SK-N-SH (cell line): Measurements from ENCODE around the gene MET. TPM values are rescaled to one million over a fixed set of nuclear protein-coding genes. Genes with fewer than 3 reads are reported as not detected.
"Not testable (repeated sequence)": the region's sequence is repeated elsewhere in the genome, so short reads cannot be mapped to it uniquely, and the experiment has no call there.

Experiments
- CTCF ChIA-PET: fragments of 300-600, 350-600 bp; formaldehyde crosslinking; extraction: SDS; loops from one replicate; lab custom pipeline; 2021; lab: Yijun Ruan, JAX
- POLR2A ChIA-PET: fragments of 350-600 bp; sonication (Branson Sonifier 250); formaldehyde crosslinking; extraction: SDS; loops from one replicate; lab custom pipeline; 2020; ENCODE audit warnings: antibody characterized with exemption, inconsistent platforms; lab: Yijun Ruan, JAX
- DNase-seq: peaks from one replicate; pipeline ENCODE4 v3.0.0; 2012
- H2AFZ ChIP-seq: fragments of 200-600 bp; sonication (generic); 2 replicates; pipeline ENCODE4 v1.8.1; 2016; ENCODE audit warnings: antibody characterized with exemption, mild to moderate bottlenecking, low read depth
- H3F3A ChIP-seq: fragments of 200-600 bp; sonication (generic); replicated peaks from 2 replicates; pipeline ENCODE3; 2016; ENCODE audit warnings: antibody characterized with exemption, mild to moderate bottlenecking; ENCODE audit not compliant: insufficient read depth
- H3K27ac ChIP-seq, 2 experiments: fragments of 200-500 bp in 1 of 2; fragments of 200-600 bp in 1 of 2; sonication (Bioruptor generic) in 1 of 2; sonication (generic), shearing (Covaris generic) in 1 of 2; 2 replicates each; pipeline versions ENCODE4 v1.5.1 to v1.6.1; 2014 to 2016; ENCODE audit warnings: low read depth in 2 of 2, inconsistent platforms in 1 of 2, low read length in 1 of 2, mild to moderate bottlenecking in 1 of 2, mixed read lengths in 1 of 2
- H3K27me3 ChIP-seq: fragments of 200-600 bp; sonication (generic), shearing (Covaris generic); 2 replicates; pipeline ENCODE4 v1.6.1; 2016; ENCODE audit warnings: mixed run types; ENCODE audit not compliant: insufficient read depth
- H3K36me3 ChIP-seq, 2 experiments: fragments of 200-500 bp in 1 of 2; fragments of 200-600 bp in 1 of 2; sonication (Bioruptor generic) in 1 of 2; sonication (generic) in 1 of 2; replicated peaks in 1 of 2; 2 replicates each; pipeline versions ENCODE3 to v1.5.1; 2014 to 2016; ENCODE audit warnings: low read length in 1 of 2, mild to moderate bottlenecking in 1 of 2; ENCODE audit not compliant: insufficient read depth in 2 of 2, control insufficient read depth in 1 of 2
- H3K4me1 ChIP-seq, 2 experiments: fragments of 200-500 bp in 1 of 2; fragments of 200-600 bp in 1 of 2; sonication (Bioruptor generic) in 1 of 2; sonication (generic), shearing (Covaris generic) in 1 of 2; 2 replicates each; pipeline versions ENCODE4 v1.5.1 to v1.6.1; 2014 to 2016; ENCODE audit warnings: low read depth in 1 of 2, low read length in 1 of 2, mixed run types in 1 of 2; ENCODE audit not compliant: insufficient read depth in 2 of 2, control insufficient read depth in 1 of 2
- H3K4me2 ChIP-seq: fragments of 200-600 bp; sonication (generic), shearing (Covaris generic); 2 replicates; pipeline ENCODE4 v1.6.1; 2017; ENCODE audit warnings: mixed run types
- H3K4me3 ChIP-seq, 2 experiments: fragments of 200-500 bp in 1 of 2; fragments of 200-600 bp in 1 of 2; sonication (Bioruptor generic) in 1 of 2; sonication (generic), shearing (Covaris generic) in 1 of 2; 2 replicates each; pipeline versions ENCODE4 v1.5.1 to v1.8.1; 2014 to 2016; ENCODE audit warnings: low read depth in 2 of 2, inconsistent platforms in 1 of 2, low read length in 1 of 2, mild to moderate bottlenecking in 1 of 2, mixed read lengths in 1 of 2, moderate library complexity in 1 of 2
- H3K79me2 ChIP-seq: fragments of 200-600 bp; sonication (generic); 2 replicates; pipeline ENCODE4 v1.8.1; 2017; ENCODE audit warnings: mild to moderate bottlenecking; ENCODE audit not compliant: insufficient read depth
- H3K9ac ChIP-seq: fragments of 200-600 bp; sonication (generic); 2 replicates; pipeline ENCODE4 v1.6.1; 2017; ENCODE audit warnings: mixed run types
- H3K9me2 ChIP-seq: fragments of 200-600 bp; sonication (generic); 2 replicates; pipeline ENCODE4 v1.6.1; 2017; ENCODE audit warnings: mixed run types
- H3K9me3 ChIP-seq: fragments of 200-600 bp; sonication (generic); 2 replicates; pipeline ENCODE4 v1.6.1; 2017; ENCODE audit warnings: mixed run types, mild to moderate bottlenecking, moderate library complexity
- H4K20me1 ChIP-seq: fragments of 200-600 bp; sonication (generic); 2 replicates; pipeline ENCODE4 v1.6.1; 2017; ENCODE audit warnings: mild to moderate bottlenecking, mixed run types; ENCODE audit not compliant: insufficient read depth
- EP300 ChIP-seq, 2 experiments: IDR thresholded peaks; 2 replicates each; pipeline versions ENCODE4 v1.4.0 to v1.6.1; 2012; ENCODE audit warnings: borderline replicate concordance in 1 of 2, low read depth in 1 of 2, low read length in 1 of 2
- FOSL2 ChIP-seq: IDR thresholded peaks from 2 replicates; pipeline ENCODE4 v1.4.0; 2012; ENCODE audit warnings: low read depth, mild to moderate bottlenecking, moderate library complexity, borderline replicate concordance
- FOXM1 ChIP-seq: IDR thresholded peaks from 2 replicates; pipeline ENCODE4 v1.4.0; 2012; ENCODE audit warnings: low read depth, mild to moderate bottlenecking
- GABPA ChIP-seq: IDR thresholded peaks from 2 replicates; pipeline ENCODE4 v1.4.0; 2012; ENCODE audit warnings: low read depth, mild to moderate bottlenecking
- MEF2A ChIP-seq: IDR thresholded peaks from 2 replicates; pipeline ENCODE4 v1.4.0; 2012; ENCODE audit warnings: low read depth, borderline replicate concordance
- TAF1 ChIP-seq: IDR thresholded peaks from 2 replicates; pipeline ENCODE4 v1.6.1; 2012; ENCODE audit warnings: low read depth, mild to moderate bottlenecking, low read length, moderate library complexity, borderline replicate concordance
- ZBTB33 ChIP-seq: IDR thresholded peaks from 2 replicates; pipeline ENCODE4 v1.4.0; 2012; ENCODE audit warnings: low read depth, borderline replicate concordance
- WGBS: methylation state at CpG from one replicate; pipeline ENCODE4 v1.1.6; 2017; ENCODE audit warnings: low lambda C conversion rate; 5-methylcytosine and 5-hydroxymethylcytosine counted together
- polyA plus RNA-seq, 3 experiments: library from polyadenylated mRNA; depleted of rRNA; stranded (reverse); fragments of >200 nt; gene quantifications; 2 replicates each; pipeline ENCODE4 v1.2.3, GENCODE V29; 2012

MET gene
- polyA plus RNA-seq, 1 of the 3 experiments (the other 2 are of a cell fraction) = 38.7 TPM

GRCh38 chr7:116641551-116642153, 30.3 kb upstream of the MET start:
- ChIA-PET CTCF (no interaction called here), POLR2A (no interaction called here)
- H3K9me3 ChIP-seq = peaks cover 4% of the 10 kb centered on the region; the same call in 1 of the 2 replicates
- H3K4me2 ChIP-seq = no peak overlapping the region
- no peaks in the 10 kb centered on the region for H3K9me2 ChIP-seq
- no peak overlapping the region for H3K4me3 ChIP-seq
- DNase-seq = no peak
- no peak overlapping the region for H3K9ac ChIP-seq
- no peaks in the 10 kb centered on the region for H4K20me1 ChIP-seq
- H3K27me3 ChIP-seq = no peaks in the 10 kb centered on the region; the same call in 1 of the 2 replicates
- no peaks in the 10 kb centered on the region for H3K4me1 ChIP-seq
- TF ChIP-seq EP300 (IDR thresholded peaks at IDR 0.05; ENCODE audit: borderline replicate concordance in 1 of 2, low read depth in 1 of 2, low read length in 1 of 2) = no peak
- H3K79me2 ChIP-seq = no peaks in the 10 kb centered on the region
- H3K27ac ChIP-seq = no peak overlapping the region
- H2AFZ ChIP-seq = no peak overlapping the region
- no peaks in the 10 kb centered on the region for H3F3A ChIP-seq
- WGBS = 15% methylated on average over 2 of the region's 2 CpGs
- H3K36me3 ChIP-seq = no peaks in the 10 kb centered on the region

GRCh38 chr7:116643148-116643547, 28.8 kb upstream of the MET start:
- H3K4me3 ChIP-seq, H3K27ac ChIP-seq, H3F3A ChIP-seq, H2AFZ ChIP-seq, POLR2A ChIA-PET, H3K4me2 ChIP-seq, H3K36me3 ChIP-seq, H3K27me3 ChIP-seq, H3K9me2 ChIP-seq, H3K79me2 ChIP-seq, H3K9me3 ChIP-seq, DNase-seq, CTCF ChIA-PET, H3K9ac ChIP-seq, H4K20me1 ChIP-seq, H3K4me1 ChIP-seq: not testable (repeated sequence)
- 15% methylated on average over 4 of the region's 4 CpGs for WGBS

- no peak for DNase-seq
- Histone ChIP-seq H3K9ac (no peak overlapping the region), H3K27ac (no peak overlapping the region), H3K4me1 (no peaks in the 10 kb centered on the region), H3K9me2 (no peaks in the 10 kb centered on the region), H3K4me2 (no peak overlapping the region), H3F3A (no peaks in the 10 kb centered on the region), H3K9me3 (no peaks in the 10 kb centered on the region), H3K4me3 (no peak overlapping the region), H4K20me1 (no peaks in the 10 kb centered on the region), H3K27me3 (no peaks in the 10 kb centered on the region; the same call in 1 of the 2 replicates), H3K79me2 (no peaks in the 10 kb centered on the region), H2AFZ (no peak overlapping the region), H3K36me3 (no peaks in the 10 kb centered on the region)
- ChIA-PET POLR2A (no interaction called here), CTCF (interaction anchor here (1.0 to 1.2 kb wide), 2 partner anchors 53 to 55 kb away, joined by 3 read pairs; no protein-coding TSS in a partner anchor)
- 19% methylated on average over 6 of the region's 6 CpGs for WGBS
- TF ChIP-seq FOXM1 (no peak), GABPA (no peak), TAF1 (no peak), ZBTB33 (no peak), MEF2A (no peak), FOSL2 (no peak)
These were observed 27.4 kb upstream of the MET start for GRCh38 chr7:116644628-116645027.
